Neural cell (in vitro differentiated cells): ENCODE results near the gene ABI3BP.

ENCODE experiments used
- CTCF ChIP-seq: fragments of 450-650 bp; IDR thresholded peaks from 2 replicates; pipeline ENCODE4 v1.5.1; 2014; ENCODE audit warnings: antibody characterized with exemption, mild to moderate bottlenecking, moderate library complexity; ENCODE audit not compliant: poor library complexity, severe bottlenecking
- EP300 ChIP-seq: fragments of 450-650 bp; conservative IDR thresholded peaks from 2 replicates; pipeline ENCODE4 v1.6.1; 2014; ENCODE audit warnings: antibody characterized with exemption, mild to moderate bottlenecking, moderate library complexity; ENCODE audit not compliant: poor library complexity, severe bottlenecking
- EZH2 ChIP-seq: fragments of 200-600, 300-800 bp; shearing (Covaris generic), sonication (generic); IDR thresholded peaks from 2 replicates; pipeline ENCODE4 v1.6.1; 2014; ENCODE audit warnings: antibody characterized with exemption, low read length, borderline replicate concordance, mild to moderate bottlenecking; ENCODE audit not compliant: insufficient read depth, poor library complexity, severe bottlenecking
- POLR2AphosphoS5 ChIP-seq: IDR thresholded peaks from 2 replicates; pipeline ENCODE4 v1.6.1; 2012
- RAD21 ChIP-seq: fragments of 450-650 bp; conservative IDR thresholded peaks from 2 replicates; pipeline ENCODE4 v1.6.1; 2014; ENCODE audit warnings: antibody characterized with exemption, mild to moderate bottlenecking, moderate library complexity
- REST ChIP-seq: IDR thresholded peaks from 2 replicates; pipeline ENCODE4 v1.6.1; 2012; ENCODE audit warnings: borderline replicate concordance
- TAF1 ChIP-seq: IDR thresholded peaks from 2 replicates; pipeline ENCODE4 v1.6.1; 2012; ENCODE audit warnings: low read depth

GRCh38 chr3:100912976-100913545 lies 80.2 kb downstream of the ABI3BP start:
- no peak for TF ChIP-seq CTCF
- no peak for TF ChIP-seq TAF1
- no peak for TF ChIP-seq POLR2AphosphoS5
- no peak for TF ChIP-seq REST
- no peak for TF ChIP-seq RAD21
- no peak for TF ChIP-seq EP300
- no peak for TF ChIP-seq EZH2
